NCI-H1105 (cell line): Measurements from ENCODE around the gene YEATS2.

Experiments
- DNase-seq: peaks from one replicate; lab custom pipeline; 2025; lab: John Stamatoyannopoulos, UW

The YEATS2 gene

DNA sequence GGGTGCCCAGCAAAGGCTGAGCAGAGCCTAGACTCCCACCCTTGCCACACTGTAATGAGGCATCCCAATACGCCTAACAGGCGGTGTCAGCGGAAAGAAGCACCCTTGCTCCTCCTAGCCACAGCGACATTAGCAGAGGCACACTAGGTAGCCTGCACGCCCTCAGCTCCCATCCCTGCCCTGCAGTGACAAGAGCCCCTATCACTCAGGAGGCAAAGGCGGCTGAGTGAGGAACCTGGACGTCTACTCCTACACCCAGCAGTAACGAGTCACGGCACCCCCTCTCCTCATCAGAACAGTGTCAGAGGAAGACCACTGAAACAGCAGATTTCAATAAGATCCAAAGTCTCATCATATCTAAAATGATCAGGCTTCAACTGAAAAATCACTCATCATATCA lies 139.8 kb downstream of the YEATS2 start:
- DNase-seq, result no peak

DNA sequence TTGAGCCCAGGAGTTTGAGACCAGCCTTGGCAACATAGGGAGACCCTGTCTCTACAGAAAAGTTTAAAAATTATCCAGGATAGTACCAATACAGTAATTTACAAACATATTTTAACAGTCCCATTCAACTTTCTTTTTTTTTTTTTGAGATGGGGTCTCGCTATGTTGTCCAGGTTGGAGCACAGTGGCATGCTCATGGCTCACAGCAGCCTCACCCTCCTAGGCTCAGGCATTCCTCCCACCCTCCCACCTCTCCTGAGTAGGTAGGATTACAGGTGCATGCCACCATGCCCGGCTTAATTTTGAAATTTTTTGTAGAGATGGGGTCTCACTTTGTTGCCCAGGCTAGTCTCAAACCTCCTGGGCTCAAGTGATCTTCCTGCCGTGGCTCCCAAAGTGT lies 140.3 kb downstream of the YEATS2 start:
- no peak for DNase-seq

DNA sequence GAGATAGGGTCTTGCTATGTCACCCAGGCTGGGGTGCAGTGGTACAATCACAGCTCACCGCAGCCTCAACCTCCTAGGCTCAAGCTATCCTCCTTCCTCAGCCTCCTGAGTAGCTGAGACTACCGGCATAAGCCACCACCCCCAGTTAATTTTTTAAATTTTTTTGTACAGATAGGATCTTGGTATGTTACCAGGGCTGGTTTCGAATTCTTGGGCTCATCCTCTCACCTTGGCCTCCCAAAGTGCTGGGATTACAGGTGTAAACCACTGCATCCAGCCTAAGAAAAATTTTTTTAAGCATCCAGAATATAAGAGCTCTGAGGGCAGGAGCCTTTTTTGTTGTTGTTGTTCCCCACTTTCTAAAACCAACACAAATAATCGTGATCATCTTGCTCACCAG lies 142.2 kb downstream of the YEATS2 start:
- no peak for DNase-seq

DNA sequence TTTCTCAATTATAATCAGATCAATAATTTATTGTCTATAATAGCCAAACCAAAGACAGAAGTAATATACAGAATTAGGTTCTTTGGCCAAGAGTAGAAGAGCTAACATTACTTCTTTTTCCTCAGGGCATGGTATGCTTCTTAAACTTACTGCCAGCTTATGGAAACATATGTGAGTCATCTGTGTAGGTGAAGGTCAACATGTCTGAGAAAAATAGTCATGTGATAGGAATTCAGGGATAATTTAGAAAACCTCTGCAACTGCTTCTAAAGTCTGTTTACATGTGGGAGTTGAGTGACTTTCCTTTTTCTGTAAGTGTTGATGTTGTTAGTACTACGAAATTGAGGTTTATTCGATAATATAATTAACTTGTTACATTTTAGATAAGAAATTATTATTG lies 147.0 kb downstream of the YEATS2 start:
- no peak for DNase-seq

DNA sequence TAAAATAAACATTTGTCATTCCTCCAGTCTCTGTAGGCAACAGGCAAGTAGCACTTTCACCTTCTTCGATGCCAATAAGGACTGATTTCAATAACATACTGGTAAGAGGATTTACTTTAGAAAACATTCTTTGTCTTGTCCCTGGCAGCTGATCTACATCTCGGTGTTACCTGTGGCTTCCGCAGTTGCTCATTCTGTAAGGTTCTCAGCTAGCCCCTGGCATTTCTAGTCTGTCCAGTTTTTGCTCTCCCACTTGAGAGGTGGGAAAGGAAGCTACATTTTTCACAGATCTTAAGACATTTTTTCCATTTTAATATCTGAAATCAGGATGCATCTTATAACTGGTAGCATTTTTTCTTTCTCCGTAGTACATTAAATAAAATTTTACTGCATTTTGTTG lies 147.5 kb downstream of the YEATS2 start:
- no peak for DNase-seq

DNA sequence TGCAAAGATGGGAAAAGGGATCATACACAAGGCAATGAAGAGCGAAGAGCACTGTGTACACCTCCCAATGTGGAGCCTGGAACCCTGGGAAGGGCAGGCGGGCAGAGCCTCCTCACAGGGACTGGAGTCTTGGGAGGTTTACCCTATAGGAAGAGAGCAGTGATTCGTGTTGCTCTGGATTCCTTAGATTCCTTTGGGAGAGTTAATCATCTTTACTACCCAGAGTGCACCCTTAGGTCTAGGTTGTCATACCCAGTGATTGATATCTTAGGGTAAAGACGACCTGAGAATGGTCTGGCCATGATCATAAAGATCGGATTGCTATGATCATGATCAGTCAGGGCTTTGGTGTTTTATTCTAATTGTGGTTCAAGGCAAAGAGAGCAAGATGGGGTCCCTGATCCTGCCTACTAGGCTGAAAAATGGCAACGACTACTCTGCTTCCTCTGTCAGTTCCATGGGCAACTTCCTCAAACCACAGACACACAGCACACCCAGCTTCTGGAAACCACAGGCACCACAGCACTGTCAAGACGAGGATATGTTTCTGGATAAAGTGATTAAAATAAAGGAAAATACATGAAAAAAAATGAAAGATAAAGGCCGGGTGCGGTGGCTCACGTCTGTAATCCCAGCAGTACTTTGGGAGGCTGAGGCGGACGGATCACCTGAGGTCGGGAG lies 148.2 kb downstream of the YEATS2 start:
- DNase-seq, result no peak

DNA sequence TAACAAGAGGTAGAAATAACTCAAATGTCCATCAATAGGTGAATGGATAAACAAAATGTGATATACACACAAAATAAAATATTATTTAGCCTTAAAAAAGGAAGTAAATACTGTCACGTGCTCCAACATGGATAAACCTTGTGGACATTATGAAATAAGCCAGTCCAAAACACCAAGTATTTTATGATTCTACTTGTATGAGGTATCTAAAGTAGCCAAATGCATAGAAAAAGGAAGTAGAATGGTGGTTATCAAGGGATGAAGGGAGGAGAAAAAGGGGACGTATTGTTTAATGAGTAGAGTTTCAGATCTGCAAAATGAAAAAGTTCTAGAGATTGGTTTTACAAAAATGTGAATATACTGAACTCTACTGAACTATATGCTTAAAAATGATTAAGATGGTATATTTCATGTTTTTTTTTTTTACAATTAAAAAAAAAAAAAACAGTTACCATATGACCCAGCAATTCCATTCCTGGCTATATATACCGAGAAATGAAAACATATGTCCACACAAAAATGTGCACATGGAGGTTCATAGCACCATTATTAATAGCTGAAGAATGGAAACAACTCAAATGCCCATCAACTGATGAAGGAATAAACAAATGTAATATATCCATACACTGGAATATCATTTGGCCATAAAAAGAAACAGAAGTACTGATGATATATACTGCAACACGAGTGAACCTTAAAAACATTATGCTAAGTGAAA lies 156.9 kb downstream of the YEATS2 start:
- no peak for DNase-seq

DNA sequence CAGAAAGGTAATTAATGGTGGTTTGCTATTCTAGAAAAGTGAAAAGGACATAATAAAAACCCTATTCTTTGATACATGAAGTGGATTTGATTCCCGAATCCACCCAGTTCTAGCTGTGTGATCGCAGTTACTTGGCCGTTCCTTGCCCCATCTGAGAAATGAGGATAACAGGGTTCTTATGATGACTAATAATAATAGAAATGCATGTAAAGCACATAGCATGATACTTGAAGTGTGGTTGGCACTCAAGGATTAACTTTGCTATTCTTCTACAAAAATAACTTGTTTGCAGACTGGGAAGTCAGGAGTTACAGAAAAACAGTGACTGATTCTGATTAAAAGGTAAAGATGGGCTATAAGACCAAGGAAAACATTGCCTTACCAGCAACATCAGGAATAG lies 160.3 kb downstream of the YEATS2 start:
- no peak for DNase-seq
